ENCODE measurements around the gene TIRAP.

GRCh38 chr11:126329644-126330211 lies 46.8 kb downstream of the TIRAP start:
- TF ChIP-seq ZFP3 (CRISPR knock-in tag; IDR thresholded peaks at IDR 0.05) (no peak), CSDC2 (CRISPR knock-in tag; IDR thresholded peaks at IDR 0.05) (no peak), POU6F1 (CRISPR knock-in tag; IDR thresholded peaks at IDR 0.05; ENCODE audit: borderline replicate concordance, low read depth) (no peak)

All from SK-N-SH treated with all-trans-retinoic acid at 6 μM for 48 hours (cell line).